Kidney (tissue), 14 donors: ENCODE measurements around the gene ETF1. TPM values are rescaled to one million over a fixed set of nuclear protein-coding genes. Genes with fewer than 3 reads are reported as not detected.
"Not testable (repeated sequence)": the region's sequence is repeated elsewhere in the genome, so short reads cannot be mapped to it uniquely, and the experiment has no call there.

Experiments used
- DNase-seq, 5 donors: peaks; one replicate each; pipeline ENCODE4 v3.0.0-alpha.2; 2013 to 2020
- FAIRE-seq: peaks from 2 replicates; lab custom pipeline; 2012; peaks lifted over from hg19 to GRCh38; lab: Jason Lieb, UNC
- H3K27ac ChIP-seq, 2 donors: one replicate each; pipeline ENCODE4 v1.7.0; 2013; ENCODE audit warnings: low read depth in 2 of 2, low read length in 2 of 2, inconsistent platforms in 1 of 2
- H3K27me3 ChIP-seq: one replicate; pipeline ENCODE4 v1.7.1; 2013; ENCODE audit warnings: low read length, inconsistent platforms; ENCODE audit not compliant: control insufficient read depth, insufficient read depth
- H3K36me3 ChIP-seq, 3 donors: one replicate each; pipeline versions ENCODE4 v1.7.0 to v1.7.1; 2013; ENCODE audit warnings: low read length in 3 of 3, control low read depth in 1 of 3, inconsistent platforms in 1 of 3; ENCODE audit not compliant: insufficient read depth in 3 of 3, control insufficient read depth in 2 of 3
- H3K4me1 ChIP-seq, 3 donors: one replicate each; pipeline versions ENCODE4 v1.7.0 to v1.7.1; 2013; ENCODE audit warnings: low read length in 3 of 3, inconsistent platforms in 1 of 3, low read depth in 1 of 3; ENCODE audit not compliant: control insufficient read depth in 2 of 3, insufficient read depth in 2 of 3
- H3K4me3 ChIP-seq, 3 donors: one replicate each; pipeline versions ENCODE4 v1.7.0 to v1.8.1; 2013; ENCODE audit warnings: low read length in 3 of 3, control low read depth in 1 of 3, inconsistent platforms in 1 of 3
- H3K9ac ChIP-seq, 3 donors: one replicate each; pipeline versions ENCODE4 v1.7.0 to v1.7.1; 2013; ENCODE audit warnings: low read length in 3 of 3, control low read depth in 1 of 3, inconsistent platforms in 1 of 3
- H3K9me3 ChIP-seq, 3 donors: one replicate each; pipeline versions ENCODE4 v1.7.0 to v1.7.1; 2013; ENCODE audit warnings: low read length in 3 of 3, control low read depth in 1 of 3, inconsistent platforms in 1 of 3; ENCODE audit not compliant: control insufficient read depth in 2 of 3, insufficient read depth in 1 of 3
- CTCF ChIP-seq: IDR thresholded peaks from 3 replicates; pipeline ENCODE4 v1.5.1; 2012; ENCODE audit warnings: mild to moderate bottlenecking, moderate library complexity, borderline replicate concordance; ENCODE audit not compliant: insufficient read depth; ENCODE audit errors: extremely low read depth
- intact Hi-C: fragments of 100-400 bp; cut with DNase I; formaldehyde crosslinking; loops from one replicate; pipeline ENCODE4 v1.11.1; 2022
- polyA plus RNA-seq: library from polyadenylated mRNA; stranded (reverse); fragments of 350-450 nt; fragmentation: Illumina TruSeq; extraction: RNeasy Lipid Tissue Mini Kit (QIAGEN cat#74804); gene quantifications from one replicate; pipeline ENCODE4 v1.2.3, GENCODE V29; 2014; ENCODE audit warnings: low read depth, low replicate concordance; ENCODE audit not compliant: insufficient read depth
- total RNA-seq: library from RNA; stranded (reverse); fragmentation: NEBNext Ultra II Directional; extraction: Animal tissue kit (Norgen Biotek cat#: 25700); gene quantifications from one replicate; pipeline ENCODE4 v1.2.1, GENCODE V29; 2021
- donor health status: control.
- donor health status: control.
- donor health status: control.
- donor health status: control.
- donor health status: control.
- donor health status: DM: yes; HTN: yes; CAD: no.
- donor health status: Normal renal cell carcinoma (clear cell type).

The ETF1 gene
- total and polyA plus RNA-seq, 2 donors from 2014 or later: 37.5 to 85.6 TPM

- H3K27ac ChIP-seq: no peak overlapping the region
- TF ChIP-seq CTCF: no peak
- FAIRE-seq (no peak), DNase-seq (no peak)
- H3K9ac ChIP-seq: no peak overlapping the region
- no peaks in the 10 kb centered on the region for H3K36me3 ChIP-seq
- peaks cover 0 to 17% (median 4%) of the 10 kb centered on the region in 3 donors for H3K4me1 ChIP-seq
- H3K9me3 ChIP-seq: no peaks in the 10 kb centered on the region
- intact Hi-C loops: no loop called here
- peaks cover 5% of the 10 kb centered on the region for H3K27me3 ChIP-seq
- no peak overlapping the region for H3K4me3 ChIP-seq
Measured at GRCh38 chr5:138489683-138490061, 53.4 kb downstream of the ETF1 start.

GRCh38 chr5:138488481-138488945 is 54.5 kb downstream of the ETF1 start:
- no peak overlapping the region for H3K27ac ChIP-seq
- FAIRE-seq: no peak
- TF ChIP-seq CTCF: no peak
- H3K4me3 ChIP-seq: no peak overlapping the region
- H3K27me3 ChIP-seq: peaks cover 5% of the 10 kb centered on the region
- intact Hi-C loops: no loop called here
- DNase-seq: no peak
- H3K36me3 ChIP-seq: no peaks in the 10 kb centered on the region
- H3K4me1 ChIP-seq: peaks cover 0 to 17% (median 4%) of the 10 kb centered on the region in 3 donors
- no peak overlapping the region for H3K9ac ChIP-seq
- no peaks in the 10 kb centered on the region for H3K9me3 ChIP-seq

GRCh38 chr5:138482638-138483037 is 60.4 kb downstream of the ETF1 start:
- intact Hi-C loops: no loop called here
- TF ChIP-seq CTCF: no peak
- Histone ChIP-seq H3K4me1 (no peaks in the 10 kb centered on the region), H3K36me3 (no peaks in the 10 kb centered on the region), H3K9ac (no peak overlapping the region), H3K4me3 (no peak overlapping the region), H3K9me3 (no peaks in the 10 kb centered on the region), H3K27ac (no peak overlapping the region), H3K27me3 (no peaks in the 10 kb centered on the region)
- no peak for FAIRE-seq
- DNase-seq: no peak

- intact Hi-C loops: no loop called here
- Histone ChIP-seq H3K27me3 (no peaks in the 10 kb centered on the region), H3K9ac (no peak overlapping the region), H3K36me3 (no peaks in the 10 kb centered on the region), H3K4me3 (no peak overlapping the region), H3K9me3 (no peaks in the 10 kb centered on the region), H3K4me1 (no peaks in the 10 kb centered on the region), H3K27ac (no peak overlapping the region)
- DNase-seq (no peak), FAIRE-seq (no peak)
- TF ChIP-seq CTCF: no peak
Measured at GRCh38 chr5:138476918-138477317, 66.1 kb downstream of the ETF1 start.

- H3K9me3 ChIP-seq, FAIRE-seq, H3K4me3 ChIP-seq, H3K4me1 ChIP-seq, intact Hi-C loops, DNase-seq, H3K9ac ChIP-seq, H3K36me3 ChIP-seq, H3K27ac ChIP-seq, H3K27me3 ChIP-seq: not testable (repeated sequence)
Measured at GRCh38 chr5:138473151-138473550, 69.9 kb downstream of the ETF1 start.
